Small intestine (tissue), 7 donors: Measurements from ENCODE around the gene PPP6R2. TPM values are rescaled to one million over a fixed set of nuclear protein-coding genes. Genes with fewer than 3 reads are reported as not detected.

Experiments used
- DNase-seq, 2 donors: peaks; one replicate each; pipeline versions ENCODE4 v3.0.0 to v3.0.0-alpha.2; 2013
- FAIRE-seq: peaks from 2 replicates; lab custom pipeline; 2012; peaks lifted over from hg19 to GRCh38; lab: Jason Lieb, UNC
- H3K27ac ChIP-seq, 3 donors: one replicate each; pipeline ENCODE4 v1.5.1; 2013; ENCODE audit warnings: low read length in 2 of 3, mild to moderate bottlenecking in 2 of 3, control low read depth in 1 of 3, inconsistent platforms in 1 of 3, low read depth in 1 of 3, moderate library complexity in 1 of 3
- H3K27me3 ChIP-seq, 3 donors: one replicate each; pipeline ENCODE4 v1.6.1; 2013; ENCODE audit warnings: low read length in 3 of 3, inconsistent platforms in 1 of 3; ENCODE audit not compliant: control insufficient read depth in 3 of 3, insufficient read depth in 3 of 3
- H3K36me3 ChIP-seq, 3 donors: one replicate each; pipeline ENCODE4 v1.6.1; 2013; ENCODE audit warnings: low read length in 3 of 3, inconsistent platforms in 1 of 3, low read depth in 1 of 3, mild to moderate bottlenecking in 1 of 3, moderate library complexity in 1 of 3; ENCODE audit not compliant: control insufficient read depth in 3 of 3, insufficient read depth in 2 of 3
- H3K4me1 ChIP-seq, 3 donors: one replicate each; pipeline ENCODE4 v1.6.1; 2013; ENCODE audit warnings: low read length in 2 of 3, inconsistent platforms in 1 of 3, low read depth in 1 of 3, mild to moderate bottlenecking in 1 of 3, moderate library complexity in 1 of 3; ENCODE audit not compliant: control insufficient read depth in 3 of 3, insufficient read depth in 2 of 3
- H3K4me3 ChIP-seq, 3 donors: one replicate each; pipeline ENCODE4 v1.5.1; 2013; ENCODE audit warnings: low read length in 3 of 3, control low read depth in 1 of 3, inconsistent platforms in 1 of 3, low read depth in 1 of 3, mild to moderate bottlenecking in 1 of 3, moderate library complexity in 1 of 3
- H3K9me3 ChIP-seq, 2 donors: one replicate each; pipeline ENCODE4 v1.6.1; 2013; ENCODE audit warnings: low read depth in 1 of 2, low read length in 1 of 2; ENCODE audit not compliant: control insufficient read depth in 2 of 2, insufficient read depth in 1 of 2
- WGBS, 3 donors: extraction: QIAGEN DNeasy Blood & Tissue Kit; methylation state at CpG; one replicate each; pipeline ENCODE4 v1.1.7; 2013; 5-methylcytosine and 5-hydroxymethylcytosine counted together
- polyA plus RNA-seq, 4 donors: library from polyadenylated mRNA; stranded (reverse) in 3 of 4; unstranded in 1 of 4; fragments of 200-250 nt in 3 of 4; fragments of 120-200 nt in 1 of 4; gene quantifications; one replicate each; pipeline versions ENCODE4 v1.2.1 to v1.2.3, GENCODE V29; 2013
- donor health status: healthy with polysubstance abuse.
- donor health status: control.
- donor health status: control.
- donor health status: Bipolar disorder and iron deficiency.
- donor health status: healthy.

The PPP6R2 gene
- polyA plus RNA-seq, 4 donors, result 28.6 to 41.2 (median 38.8) TPM

- H3K4me3 ChIP-seq, result no peak overlapping the region
- DNase-seq, result no peak
Observed at GRCh38 chr22:50314081-50314454, 29.1 kb upstream of the PPP6R2 start.

DNA sequence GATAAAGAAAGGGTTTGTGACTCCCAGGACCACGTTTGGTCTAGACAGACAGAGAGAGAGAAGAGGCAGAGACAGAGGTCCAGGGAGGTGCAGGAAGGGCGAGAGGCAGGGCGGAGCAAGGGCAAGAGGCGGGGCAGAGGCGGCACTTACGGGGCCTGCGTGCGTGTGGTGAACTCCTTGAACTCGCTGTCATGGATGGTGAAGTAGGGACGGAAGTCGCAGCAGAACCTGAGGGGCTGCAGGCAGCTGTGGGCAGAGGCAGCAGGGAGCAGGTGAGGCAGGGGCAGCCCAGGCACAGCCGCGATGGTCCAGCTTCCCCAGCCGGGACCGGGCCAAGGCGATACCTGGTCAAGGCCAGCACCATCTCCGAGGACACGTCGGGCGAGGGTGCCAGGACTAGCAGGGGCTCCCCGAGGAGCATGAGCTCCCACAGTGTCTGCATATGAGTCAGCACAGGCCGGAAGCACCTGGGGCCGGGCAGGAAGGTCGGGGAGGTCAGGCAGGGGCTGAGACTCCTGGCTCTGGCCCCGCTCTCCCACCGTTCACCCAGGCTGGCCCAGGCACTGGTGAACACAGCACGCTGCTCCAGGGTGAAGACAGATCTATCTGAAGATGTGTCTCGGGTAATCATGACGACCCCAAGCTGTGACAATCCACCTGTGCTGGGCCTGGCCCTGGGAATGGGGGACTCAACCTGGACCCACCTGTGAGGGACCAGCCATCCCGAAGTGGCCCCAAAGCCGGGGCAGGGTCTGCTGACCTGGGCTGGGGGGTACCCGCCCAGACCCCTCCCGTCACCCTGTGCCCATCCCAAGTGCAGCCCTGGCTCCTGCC is 28.5 kb upstream of the PPP6R2 start:
- no peaks in the 10 kb centered on the region for H3K27me3 ChIP-seq
- peaks cover 0 to 4% (median 0%) of the 10 kb centered on the region in 3 donors for H3K4me1 ChIP-seq
- FAIRE-seq, result no peak
- H3K36me3 ChIP-seq, result peaks cover 0 to 18% (median 0%) of the 10 kb centered on the region in 3 donors
- peak; percentile 51 to 85 for DNase-seq
- H3K4me3 ChIP-seq, result peak overlapping the region in 2 of 3 donors; percentile 2 to 14
- H3K27ac ChIP-seq, result peak overlapping the region in 2 of 3 donors; percentile 17 to 91
- H3K9me3 ChIP-seq, result no peaks in the 10 kb centered on the region
- 25 to 42% (median 30%) methylated on average over 32 to 33 of the region's 33 CpGs for WGBS, 3 donors

More at GRCh38 chr22:50314081-50314454, 29.1 kb upstream of the PPP6R2 start:
- peak overlapping the region in 2 of 3 donors; percentile 17 to 91 for H3K27ac ChIP-seq
- no peaks in the 10 kb centered on the region for H3K27me3 ChIP-seq
- H3K36me3 ChIP-seq, result peaks cover 0 to 18% (median 0%) of the 10 kb centered on the region in 3 donors
- H3K4me1 ChIP-seq, result peaks cover 0 to 7% (median 0%) of the 10 kb centered on the region in 3 donors
- H3K9me3 ChIP-seq, result no peaks in the 10 kb centered on the region
- WGBS, 3 donors, result 33 to 50% (median 34%) methylated on average over 14 of the region's 14 CpGs
- FAIRE-seq, result no peak

DNA sequence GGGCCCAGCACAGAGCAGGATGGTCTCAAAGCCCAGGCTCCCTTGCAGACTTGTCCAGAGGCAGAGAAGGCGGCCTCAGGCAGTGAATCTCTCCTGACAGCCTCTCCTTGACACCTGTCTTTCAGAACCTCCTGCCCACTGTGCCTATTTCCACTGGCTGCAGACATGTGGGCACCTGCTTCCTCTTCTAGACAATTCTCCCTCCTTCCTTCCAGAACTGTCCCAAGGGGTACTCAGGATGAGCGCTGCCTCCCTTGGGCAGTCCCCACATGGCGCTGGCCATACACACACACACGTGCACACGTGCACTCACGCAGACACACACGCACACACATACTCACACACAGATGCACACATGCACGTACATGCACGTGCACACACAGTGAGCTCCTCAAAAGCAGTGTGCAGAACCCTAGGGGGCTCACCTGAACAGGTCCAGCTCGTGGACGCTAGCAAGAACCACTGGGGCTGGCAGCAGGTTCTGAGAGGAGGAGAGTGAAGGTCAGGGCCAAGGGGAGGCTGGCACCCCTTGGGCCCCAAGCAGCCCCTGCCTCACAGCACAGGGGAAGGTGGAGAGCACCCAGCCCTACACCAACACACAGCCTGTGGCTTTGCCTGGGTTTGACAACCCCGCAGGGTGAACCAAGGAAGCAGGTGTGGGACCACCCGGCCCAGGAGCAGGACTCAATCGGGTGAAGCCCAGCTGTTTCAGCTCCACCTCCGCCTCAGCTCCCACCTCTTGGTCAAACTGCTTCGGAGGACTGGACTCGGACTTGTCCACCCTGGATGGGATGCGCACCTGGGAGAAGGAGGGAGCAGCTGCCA is 27.6 kb upstream of the PPP6R2 start:
- no peak overlapping the region for H3K4me3 ChIP-seq

DNA sequence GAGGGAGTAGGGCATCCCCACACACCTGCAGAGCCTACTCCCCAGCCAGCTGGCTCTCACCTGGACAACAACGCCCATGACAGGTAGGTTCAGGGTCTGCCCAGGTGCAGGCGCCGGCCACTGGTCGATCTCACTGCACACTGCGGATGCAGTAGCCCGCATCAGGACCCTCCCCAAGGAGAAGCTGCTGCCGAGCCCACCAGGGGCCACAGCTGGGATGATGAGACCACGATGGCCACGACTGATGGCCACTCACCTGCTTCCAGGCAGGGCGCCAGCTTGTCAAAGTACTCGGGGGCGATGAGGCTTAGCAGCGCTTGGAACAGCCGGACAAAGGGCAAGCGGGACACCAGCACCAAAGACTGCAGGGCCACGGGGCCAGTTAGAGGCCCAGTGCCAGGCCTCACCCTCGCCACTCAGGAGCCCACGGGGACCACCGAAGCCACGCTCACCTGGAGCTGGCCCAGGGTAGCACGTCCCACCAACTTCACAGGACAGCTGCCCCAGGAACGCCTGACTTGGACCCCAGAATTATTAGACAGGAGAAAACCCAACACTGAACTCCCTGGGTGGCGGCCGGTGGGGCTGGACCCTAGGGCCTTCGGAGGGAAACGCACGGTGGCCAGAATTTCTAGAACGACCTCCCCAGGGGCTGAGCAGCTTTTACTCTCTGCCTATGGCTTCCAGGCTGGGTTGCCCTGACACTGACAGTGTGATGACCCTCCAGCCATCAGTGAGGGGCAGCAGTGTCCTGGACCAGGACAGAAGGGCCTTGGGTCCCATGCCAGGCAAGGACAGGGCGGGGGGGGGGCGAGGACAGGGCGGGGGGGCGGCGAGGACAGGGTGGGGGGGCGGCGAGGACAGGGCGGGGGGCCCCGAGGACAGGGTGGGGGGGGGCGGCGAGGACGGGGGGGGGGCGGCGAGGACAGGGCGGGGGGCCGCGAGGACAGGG is 26.7 kb upstream of the PPP6R2 start:
- no peak overlapping the region for H3K27ac ChIP-seq
- no peaks in the 10 kb centered on the region for H3K9me3 ChIP-seq
- H3K27me3 ChIP-seq, result no peaks in the 10 kb centered on the region
- peaks cover 0 to 12% (median 0%) of the 10 kb centered on the region in 3 donors for H3K36me3 ChIP-seq
- WGBS, 3 donors, result 61 to 79% (median 63%) methylated on average over 22 to 34 of the region's 45 CpGs
- no peak overlapping the region for H3K4me3 ChIP-seq
- no peak for FAIRE-seq
- peaks cover 0 to 4% (median 0%) of the 10 kb centered on the region in 3 donors for H3K4me1 ChIP-seq
- DNase-seq, result no peak

More for the DNA sequence above, 27.6 kb upstream of the PPP6R2 start:
- Histone ChIP-seq H3K27ac (peak overlapping the region in 1 of 3 donors; percentile 91), H3K36me3 (peaks cover 0 to 14% (median 0%) of the 10 kb centered on the region in 3 donors), H3K4me1 (peaks cover 0 to 4% (median 0%) of the 10 kb centered on the region in 3 donors), H3K9me3 (no peaks in the 10 kb centered on the region), H3K27me3 (no peaks in the 10 kb centered on the region)
- DNase-seq, result no peak
- 79 to 87% (median 84%) methylated on average over 18 of the region's 18 CpGs for WGBS, 3 donors
- FAIRE-seq, result no peak

DNA sequence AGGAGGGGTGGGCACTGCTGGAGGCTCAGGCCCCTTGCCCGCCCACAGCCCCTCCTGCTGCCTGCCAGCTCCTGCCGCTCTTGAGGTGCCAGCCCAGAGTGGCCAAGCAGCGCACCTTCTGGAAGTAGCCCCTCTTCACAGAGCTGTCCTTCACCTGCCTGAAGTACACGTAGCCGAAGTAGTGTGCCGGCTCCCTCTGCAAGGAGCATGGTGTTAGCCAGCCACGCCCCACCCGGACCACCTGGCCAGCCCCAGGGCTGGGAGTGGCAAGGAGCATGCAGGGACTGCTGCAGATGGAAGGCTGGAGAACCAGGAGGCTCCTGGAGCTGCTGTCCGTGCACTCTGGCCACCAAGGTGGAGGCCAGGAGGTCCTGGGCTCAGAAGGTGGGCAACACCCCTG is 25.9 kb upstream of the PPP6R2 start:
- DNase-seq (no peak), FAIRE-seq (no peak)
- Histone ChIP-seq H3K4me1 (peaks cover 0 to 4% (median 0%) of the 10 kb centered on the region in 3 donors), H3K4me3 (no peak overlapping the region), H3K27me3 (no peaks in the 10 kb centered on the region), H3K9me3 (no peaks in the 10 kb centered on the region), H3K36me3 (peaks cover 0 to 5% (median 0%) of the 10 kb centered on the region in 3 donors), H3K27ac (no peak overlapping the region)
- 79 to 91% (median 82%) methylated on average over 7 to 9 of the region's 9 CpGs for WGBS, 3 donors

GRCh38 chr22:50317674-50318073 is 25.5 kb upstream of the PPP6R2 start:
- no peaks in the 10 kb centered on the region for H3K27me3 ChIP-seq
- FAIRE-seq (no peak), DNase-seq (no peak)
- H3K4me1 ChIP-seq, result peaks cover 0 to 4% (median 0%) of the 10 kb centered on the region in 3 donors
- no peaks in the 10 kb centered on the region for H3K9me3 ChIP-seq
- H3K27ac ChIP-seq, result no peak overlapping the region
- no peak overlapping the region for H3K4me3 ChIP-seq
- 91 to 98% (median 97%) methylated on average over 7 of the region's 7 CpGs for WGBS, 3 donors
- peaks cover 0 to 5% (median 0%) of the 10 kb centered on the region in 3 donors for H3K36me3 ChIP-seq

GRCh38 chr22:50318356-50318697 is 24.8 kb upstream of the PPP6R2 start:
- no peaks in the 10 kb centered on the region for H3K9me3 ChIP-seq
- H3K4me1 ChIP-seq, result peaks cover 0 to 4% (median 0%) of the 10 kb centered on the region in 3 donors
- no peak overlapping the region for H3K27ac ChIP-seq
- H3K36me3 ChIP-seq, result no peaks in the 10 kb centered on the region
- no peaks in the 10 kb centered on the region for H3K27me3 ChIP-seq
- H3K4me3 ChIP-seq, result no peak overlapping the region
- whole genome bisulfite sequencing, 3 donors, result 85 to 89% (median 87%) methylated on average over 7 of the region's 7 CpGs
- FAIRE-seq (no peak), DNase-seq (no peak)
